SH-SY5Y (cell line): ENCODE data around the gene MRLN.

Experiments used
- GATA2 ChIP-seq: IDR thresholded peaks from 2 replicates; pipeline ENCODE4 v1.6.1; 2011; ENCODE audit warnings: mild to moderate bottlenecking, low read depth, low read length
- GATA3 ChIP-seq: IDR thresholded peaks from 2 replicates; pipeline ENCODE4 v1.6.1; 2011; ENCODE audit warnings: low read depth, mild to moderate bottlenecking, low read length, moderate library complexity

GRCh38 chr10:59692113-59692512, 61.1 kb downstream of the MRLN start:
- TF ChIP-seq GATA3 (no peak), GATA2 (no peak)
